Measurements from ENCODE around the gene TACR1.
"Not testable (repeated sequence)": the region's sequence is repeated elsewhere in the genome, so short reads cannot be mapped to it uniquely, and the experiment has no call there.

Gene TACR1

DNA sequence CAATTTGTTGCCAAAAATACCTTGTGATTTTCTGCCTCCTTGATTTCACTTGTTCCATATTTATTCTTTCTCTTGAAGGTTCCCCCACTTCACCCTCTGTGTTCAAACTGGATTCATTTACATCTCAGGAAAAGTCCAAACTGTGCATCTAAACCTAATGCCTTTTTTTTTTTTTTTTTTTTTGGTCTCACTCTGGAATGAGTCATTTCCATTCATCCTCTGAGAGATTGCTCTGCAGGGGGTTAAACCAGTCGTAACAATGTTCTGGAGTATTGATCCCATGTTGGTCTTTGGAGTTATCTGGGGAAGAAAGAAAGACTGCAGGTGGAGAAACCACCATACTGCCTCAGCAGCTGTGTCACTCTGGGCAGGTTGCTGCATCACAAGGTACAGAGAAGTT is 119.7 kb downstream of the TACR1 start:
- no peak for DNase-seq

GRCh38 chr2:75077909-75078308 is 121.4 kb downstream of the TACR1 start:
- DNase-seq = no peak

DNA sequence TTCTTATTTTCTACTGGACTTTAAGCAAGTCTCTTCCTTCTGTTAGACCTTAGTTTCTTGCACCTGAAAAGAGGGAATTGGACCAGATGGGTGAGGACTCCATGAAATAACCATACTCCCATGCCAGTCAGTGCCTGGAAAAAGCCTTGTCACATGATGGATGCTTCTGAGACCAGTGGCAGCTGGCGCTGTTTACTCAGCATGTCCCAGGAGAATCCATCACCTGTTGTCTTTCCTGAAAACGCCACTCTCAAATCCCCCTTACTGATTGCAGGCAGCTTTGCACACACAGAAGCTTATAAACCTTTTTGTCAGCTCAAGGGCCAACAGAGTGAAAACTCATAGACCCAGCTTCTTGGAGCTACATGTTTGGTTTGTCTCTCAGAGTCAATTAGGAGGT is 123.2 kb downstream of the TACR1 start:
- DNase-seq = no peak

- DNase-seq = no peak
These were observed 124.6 kb downstream of the TACR1 start for GRCh38 chr2:75074708-75075107.

DNA sequence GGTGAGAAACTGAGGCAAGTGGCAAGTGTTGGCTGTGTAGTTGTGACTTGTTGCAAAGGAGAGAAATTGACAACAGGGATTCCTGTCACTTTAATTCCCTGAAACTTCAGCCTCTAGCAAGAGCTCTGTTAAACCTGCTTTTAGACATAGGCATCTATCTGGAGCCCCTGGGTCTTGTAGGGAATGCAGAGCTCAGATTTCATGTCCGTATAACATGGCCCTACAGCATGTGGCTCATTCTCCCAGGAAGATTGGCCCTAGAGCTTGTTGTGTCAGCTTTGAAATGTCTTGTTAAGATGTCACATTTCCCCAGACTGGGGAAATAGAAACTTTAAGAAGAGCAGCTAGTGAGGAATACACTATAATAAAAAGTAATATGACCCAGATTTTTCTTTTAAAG is 125.1 kb downstream of the TACR1 start:
- no peak for DNase-seq

DNA sequence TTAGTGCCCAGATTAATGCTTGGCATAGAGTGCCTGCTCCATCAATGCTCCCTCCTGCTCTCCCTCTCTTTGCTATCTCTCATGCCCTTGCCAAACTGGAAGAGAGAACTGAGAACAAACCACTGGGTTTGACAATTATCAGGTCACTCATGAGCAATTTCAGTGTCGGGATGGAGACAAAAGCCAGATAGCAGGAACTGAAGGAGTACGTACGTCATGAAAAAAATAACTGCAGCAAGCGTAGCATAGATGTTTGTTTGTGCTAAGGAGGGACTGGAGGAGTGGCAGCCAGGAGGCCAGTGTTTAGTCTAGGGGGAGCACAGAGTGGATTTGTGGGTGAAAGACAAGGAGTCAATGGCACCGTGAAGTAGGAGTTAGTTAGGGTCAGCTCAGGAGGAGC is 127.6 kb downstream of the TACR1 start:
- DNase-seq = no peak

GRCh38 chr2:75068546-75068945 is 130.8 kb downstream of the TACR1 start:
- DNase-seq = no peak

GRCh38 chr2:75067506-75067905 is 131.8 kb downstream of the TACR1 start:
- no peak for DNase-seq

DNA sequence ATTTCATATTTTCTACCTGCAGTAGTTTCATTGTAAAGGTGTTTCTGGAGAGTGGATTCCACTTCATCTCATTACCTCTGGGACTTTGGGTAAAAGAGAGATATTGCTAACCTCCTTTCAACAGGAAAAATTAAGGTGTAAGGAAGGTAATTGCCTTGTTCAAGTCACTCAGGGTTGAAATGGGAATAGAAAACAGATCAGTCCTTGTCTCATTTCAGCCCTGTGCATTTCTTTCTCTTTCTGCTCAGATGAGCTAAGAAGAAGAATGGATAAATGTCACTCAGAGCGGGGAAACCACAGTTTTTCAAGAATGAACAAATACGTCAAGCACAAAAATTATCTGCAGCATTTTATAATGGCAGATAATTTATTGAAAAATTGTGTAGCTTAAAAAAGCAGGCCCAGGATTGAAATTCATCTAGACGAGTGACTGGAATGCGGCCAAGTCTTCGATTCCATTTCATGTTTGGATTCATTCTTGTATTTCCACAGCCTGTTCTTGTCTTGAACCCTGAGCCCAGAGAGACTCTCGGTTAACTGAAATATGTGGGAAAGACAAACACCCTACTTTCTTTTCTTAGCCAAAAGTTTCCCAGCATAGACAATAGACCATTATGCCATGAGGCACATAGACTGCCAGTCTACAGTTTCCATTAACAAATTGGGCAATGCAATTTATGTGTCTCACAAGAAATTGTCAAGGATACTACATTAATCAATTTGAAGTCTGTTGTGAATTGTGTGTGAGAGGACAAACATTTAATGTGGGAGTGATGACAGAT is 133.0 kb downstream of the TACR1 start:
- no peak for DNase-seq

DNA sequence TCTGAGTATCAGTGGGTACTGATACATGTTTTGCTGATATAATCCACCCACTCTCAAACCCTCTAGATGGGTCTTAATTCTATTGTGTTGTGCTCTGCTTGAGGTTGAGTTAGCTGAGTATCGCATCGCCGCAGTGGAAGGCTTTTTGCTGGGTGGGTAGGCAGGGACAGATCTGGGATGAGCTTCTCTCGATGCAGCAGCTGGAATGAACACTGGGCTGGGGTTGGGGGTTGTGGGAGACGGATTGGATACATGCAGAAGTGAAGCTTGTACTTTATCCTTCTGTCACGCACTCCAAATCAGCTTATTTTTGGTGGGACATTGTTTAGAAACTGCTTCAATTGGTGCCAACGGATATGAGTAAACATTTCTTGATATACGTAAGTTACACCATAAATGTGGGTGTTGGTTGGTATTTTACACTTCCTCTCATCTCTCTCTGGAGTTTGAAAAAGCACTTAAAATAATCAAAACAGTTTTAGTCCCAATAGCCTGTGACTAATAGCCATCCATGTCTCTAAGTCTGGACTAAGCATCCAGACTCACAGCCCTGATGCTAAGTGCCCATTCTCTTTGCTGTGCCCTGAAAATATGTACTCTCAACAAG is 133.8 kb downstream of the TACR1 start:
- DNase-seq = no peak

GRCh38 chr2:75064691-75065396 is 134.5 kb downstream of the TACR1 start:
- DNase-seq = peak; percentile 56

DNA sequence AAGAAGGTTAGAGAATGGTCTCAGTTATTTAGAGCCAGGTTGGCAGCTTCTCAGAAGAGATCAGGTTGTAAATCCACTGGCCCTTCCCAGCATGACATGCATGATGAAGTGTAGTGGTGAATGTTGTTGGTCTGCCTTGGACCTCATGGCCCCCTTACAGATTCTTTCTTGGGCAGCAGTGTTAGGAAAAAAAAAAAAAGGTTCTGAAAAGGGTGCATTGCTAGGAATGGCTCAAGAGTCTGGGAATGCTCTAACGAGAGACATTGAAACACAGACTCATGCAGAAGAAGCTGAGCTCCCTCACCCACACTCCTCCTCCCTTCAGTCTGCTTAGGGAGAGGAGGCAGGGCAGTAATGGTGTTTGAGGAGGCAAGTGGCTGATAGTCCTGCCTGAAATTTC is 135.4 kb downstream of the TACR1 start:
- no peak for DNase-seq

GRCh38 chr2:75058427-75058826 is 140.9 kb downstream of the TACR1 start:
- DNase-seq = no peak

- DNase-seq = not testable (repeated sequence)
These were observed 142.2 kb downstream of the TACR1 start for GRCh38 chr2:75057150-75057549.

GRCh38 chr2:75055820-75056675 is 143.3 kb downstream of the TACR1 start:
- DNase-seq = no peak

GRCh38 chr2:75055142-75055819 is 144.0 kb downstream of the TACR1 start:
- DNase-seq = no peak

GRCh38 chr2:75054296-75054695 is 145.0 kb downstream of the TACR1 start:
- DNase-seq = no peak

DNA sequence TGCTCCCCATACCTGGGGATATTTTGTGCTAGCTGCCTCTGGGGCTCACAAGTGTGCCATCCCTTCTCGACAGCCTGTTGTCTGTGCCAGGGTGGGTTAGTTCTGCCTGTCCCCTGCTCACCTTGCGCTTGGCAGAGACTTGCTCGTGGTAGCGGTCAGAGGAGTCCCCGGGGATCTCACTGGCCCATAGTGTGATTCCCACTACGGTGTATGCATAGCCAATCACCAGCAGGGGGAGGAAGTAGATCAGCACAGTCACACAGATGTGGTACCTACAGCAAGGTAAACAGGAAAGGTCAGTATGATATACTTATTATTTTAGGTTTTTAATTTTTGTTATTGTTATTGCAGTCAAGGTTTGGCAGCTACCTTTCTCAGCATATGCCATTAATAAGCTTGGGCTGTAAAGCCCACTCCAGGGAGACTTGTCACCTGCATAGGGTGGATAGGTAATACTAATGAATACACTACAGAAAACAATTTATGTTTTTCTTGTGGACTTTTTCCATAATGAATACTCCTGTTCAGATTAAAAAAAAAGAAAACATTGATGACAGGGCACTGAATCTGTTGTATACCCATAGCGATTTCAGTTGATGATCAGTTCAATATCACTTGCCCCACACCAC is 145.7 kb downstream of the TACR1 start:
- DNase-seq = no peak

DNA sequence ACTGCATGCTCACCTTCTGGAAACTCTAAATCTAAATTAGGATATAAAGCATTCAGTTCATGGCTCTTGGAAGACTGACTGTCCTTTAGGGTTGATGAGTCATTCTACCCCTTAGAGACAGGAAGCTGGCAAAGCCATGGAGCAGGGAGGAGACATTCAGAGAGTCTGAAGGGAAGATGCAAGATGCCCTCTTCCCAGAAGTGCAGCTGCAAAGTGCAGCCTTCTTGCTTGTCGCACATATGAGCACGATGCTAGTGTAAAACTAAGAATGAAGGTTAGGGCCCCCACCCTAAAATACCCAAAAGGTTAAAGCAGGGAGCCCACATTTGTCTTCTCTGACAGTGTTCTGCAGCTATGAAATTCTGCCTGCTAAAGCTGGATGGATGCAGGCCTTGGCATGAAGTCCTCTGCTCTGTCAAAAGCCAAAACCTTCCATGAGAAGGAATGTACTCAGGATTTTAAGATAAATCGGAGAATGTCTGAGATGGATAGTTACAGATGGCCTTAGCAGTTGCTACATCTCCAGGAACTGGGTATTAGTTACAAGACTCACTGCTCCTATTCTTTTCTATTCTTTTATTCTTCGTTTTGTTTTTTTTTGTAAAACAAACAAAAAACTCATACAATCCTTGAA is 151.2 kb downstream of the TACR1 start:
- DNase-seq = no peak

DNA sequence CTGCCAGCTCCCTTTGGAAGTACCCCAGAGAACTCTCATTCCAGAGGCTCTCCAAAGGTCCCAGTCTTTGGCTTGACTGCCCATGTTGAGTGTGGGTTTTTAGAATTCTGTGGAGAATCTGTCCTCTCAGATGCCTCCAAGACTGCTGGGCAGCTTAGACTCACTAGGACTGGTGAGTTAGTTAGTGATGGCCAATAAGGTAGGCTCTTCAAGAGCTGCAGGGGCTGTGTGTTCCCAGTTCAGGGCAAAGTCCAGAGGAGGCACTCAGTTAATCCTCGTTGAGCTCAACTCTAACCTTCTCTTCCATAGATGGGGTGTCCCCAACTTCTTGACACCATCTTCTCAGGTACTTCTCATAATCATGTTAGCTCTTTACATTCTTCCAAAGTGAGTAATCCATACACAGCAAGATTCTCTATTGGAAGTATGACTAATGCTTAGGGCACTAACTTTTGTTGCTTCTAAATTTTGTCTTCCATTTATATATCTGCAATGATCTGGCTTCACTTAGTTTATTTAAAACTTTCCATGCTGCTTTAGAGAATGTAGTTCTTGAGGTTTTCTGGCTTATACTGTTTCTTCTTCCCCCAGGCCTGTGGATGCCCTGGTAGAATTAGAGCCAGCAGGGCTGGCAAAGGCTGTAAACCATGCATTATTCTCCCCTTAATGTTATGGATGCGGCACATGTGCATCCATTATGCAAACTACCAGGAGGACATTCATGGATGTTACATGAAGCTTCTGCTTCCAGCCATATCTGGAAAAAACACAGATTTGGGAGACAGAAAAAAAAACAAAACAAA is 151.9 kb downstream of the TACR1 start:
- no peak for DNase-seq

Measured in activated T-cell treated with anti-CD3 and anti-CD28 coated beads, Interleukin-2, amount 50 U/mL, for 1 hour (primary cell).